Fibroblast of skin of abdomen (primary cell): ENCODE measurements around the gene IL12RB2.
"Not testable (repeated sequence)": the region's sequence is repeated elsewhere in the genome, so short reads cannot be mapped to it uniquely, and the experiment has no call there.

Experiments
- DNase-seq: peaks from one replicate; pipeline ENCODE4 v3.0.0-alpha.2; 2013

Gene IL12RB2

DNA sequence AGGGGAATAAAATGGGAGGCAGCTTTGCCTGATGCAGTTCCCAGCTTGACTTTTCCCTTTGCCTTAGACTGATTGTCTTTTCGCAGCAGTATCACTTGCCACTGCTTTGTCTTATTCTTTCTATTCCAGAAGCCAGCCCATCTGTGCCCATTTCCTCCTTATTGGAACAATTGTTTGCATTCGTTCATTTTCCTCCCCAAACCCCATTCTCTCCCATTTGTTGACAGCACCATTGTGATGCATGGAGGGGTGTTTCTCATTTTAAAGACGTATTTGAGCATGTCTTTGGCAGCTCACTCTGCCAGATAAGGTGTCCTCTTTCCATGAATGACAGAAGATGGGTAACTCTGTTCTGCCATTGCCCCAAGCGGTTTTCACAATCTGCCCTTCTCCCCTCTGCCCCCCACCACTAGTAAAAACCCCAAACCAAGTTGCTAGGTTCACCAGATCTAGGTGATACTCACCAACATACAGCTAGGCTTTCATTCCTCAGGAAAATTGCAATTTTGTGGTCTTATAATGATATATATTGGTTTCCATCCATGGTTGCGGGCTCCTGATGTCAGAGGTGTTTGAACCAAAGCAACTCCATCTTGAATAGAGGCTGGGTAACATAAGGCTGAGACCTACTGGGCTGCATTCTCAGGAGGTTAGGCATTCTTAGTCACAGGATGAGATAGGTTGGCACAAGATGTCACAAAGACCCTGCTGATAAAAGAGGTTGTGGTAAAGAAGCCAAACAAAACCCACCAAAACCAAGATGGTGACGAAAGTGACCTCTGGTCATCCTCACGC is 91.7 kb downstream of the IL12RB2 start:
- DNase-seq, result no peak

DNA sequence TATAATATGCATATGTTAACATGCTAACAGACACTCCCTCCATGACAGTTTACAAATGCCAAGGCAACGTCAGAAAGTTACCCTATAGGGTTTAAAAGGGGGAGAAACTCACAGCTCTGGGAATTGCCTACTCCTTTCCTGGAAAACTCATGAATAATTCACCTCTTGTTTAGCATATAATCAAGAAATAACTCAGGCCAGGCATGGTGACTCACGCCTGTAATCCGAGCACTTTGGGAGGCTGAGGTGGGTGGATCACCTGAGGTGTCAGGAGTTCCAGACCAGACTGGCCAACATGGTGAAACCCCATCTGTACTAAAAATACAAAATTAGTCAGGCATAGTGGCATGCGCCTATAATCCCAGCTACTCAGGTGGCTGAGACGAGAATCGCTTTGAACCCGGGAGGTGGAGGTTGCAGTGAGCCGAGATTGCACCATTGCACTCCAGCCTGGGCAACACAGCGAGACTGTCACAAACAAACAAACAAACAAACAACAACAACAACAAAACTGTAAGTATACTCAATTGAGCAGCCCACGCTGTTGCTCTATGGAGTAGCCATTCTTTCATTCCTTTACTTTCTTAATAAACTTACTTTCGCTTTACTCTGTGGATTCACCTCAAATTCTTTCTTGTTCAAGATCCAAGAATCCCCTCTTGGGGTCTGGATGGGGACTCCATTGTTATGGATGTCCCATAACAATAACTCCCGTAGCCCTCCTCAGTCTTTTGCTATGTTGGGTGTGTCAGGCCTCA is 92.5 kb downstream of the IL12RB2 start:
- DNase-seq, result peak; percentile 30

DNA sequence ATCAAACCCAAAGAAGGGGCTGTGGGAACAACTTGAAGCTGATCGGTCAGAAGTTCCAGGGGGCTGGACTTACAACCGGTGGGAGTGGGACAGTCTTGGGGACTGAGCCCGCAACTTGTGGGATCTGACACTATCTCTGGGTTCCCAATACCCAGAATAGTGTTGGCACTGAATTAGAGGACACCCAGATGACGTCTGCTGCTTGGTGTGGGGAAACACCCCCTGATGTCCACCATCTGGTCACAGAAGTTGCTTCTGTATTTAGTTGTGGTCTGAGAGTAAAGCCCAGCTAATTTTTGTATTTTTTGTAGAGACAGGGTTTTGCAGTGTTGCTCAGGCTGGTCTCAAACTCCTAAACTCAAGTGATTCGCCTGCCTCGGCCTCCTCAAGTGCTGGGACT is 93.8 kb downstream of the IL12RB2 start:
- no peak for DNase-seq

DNA sequence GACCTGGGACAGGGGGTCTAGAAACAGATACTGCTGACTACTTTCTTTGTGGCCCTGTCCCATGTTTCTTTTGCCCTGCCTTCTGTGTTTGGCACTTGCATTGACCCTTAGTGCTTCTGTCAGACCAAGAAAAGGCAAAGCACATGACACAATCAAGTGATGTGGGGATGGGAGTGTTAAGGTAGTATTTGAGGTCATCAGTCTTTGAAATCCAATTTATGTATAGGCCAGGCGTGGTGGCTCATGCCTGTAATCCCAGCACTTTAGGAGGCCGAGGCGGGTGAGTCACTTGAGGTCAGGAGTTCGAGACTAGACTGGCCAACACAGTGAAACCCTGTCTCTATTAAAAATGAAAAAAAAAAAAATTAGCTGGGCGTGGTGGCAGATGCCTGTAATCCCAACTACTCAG is 96.5 kb downstream of the IL12RB2 start:
- DNase-seq, result peak; percentile 6

DNA sequence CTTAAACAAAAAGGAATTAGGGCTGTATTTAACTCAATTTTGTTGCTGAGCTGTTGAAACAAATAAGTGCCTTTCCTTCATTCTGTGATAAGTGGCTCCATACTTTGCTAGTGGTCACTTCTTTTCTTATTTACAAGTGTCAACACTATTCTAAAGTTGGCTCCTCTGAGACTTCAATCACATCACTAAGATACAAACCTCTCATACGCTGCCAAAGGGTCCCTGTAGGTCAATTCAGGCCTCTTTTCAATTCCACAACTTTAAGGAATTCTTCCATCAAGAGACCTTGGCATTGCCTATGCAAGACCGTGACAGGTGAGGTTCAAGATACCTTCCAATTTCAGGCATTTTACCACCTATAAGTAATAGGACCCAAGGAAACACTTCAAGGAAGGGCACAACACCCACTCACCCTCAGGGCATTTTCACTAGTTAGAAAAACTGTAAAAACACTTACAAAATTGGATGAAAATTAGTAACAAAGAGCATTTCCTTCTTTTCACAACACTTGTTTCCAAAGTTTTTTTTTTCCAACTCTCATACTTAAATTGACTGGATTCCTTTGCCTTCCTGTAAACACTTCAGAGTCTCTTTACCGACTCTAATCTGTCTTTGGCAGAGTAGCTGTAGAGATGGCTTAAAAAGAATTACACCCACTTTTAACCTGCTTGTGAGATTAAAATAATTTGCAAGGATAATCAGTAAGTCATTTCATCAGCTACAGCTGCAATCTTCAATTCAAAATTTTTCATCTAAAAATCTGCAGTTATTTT is 98.0 kb downstream of the IL12RB2 start:
- no peak for DNase-seq

DNA sequence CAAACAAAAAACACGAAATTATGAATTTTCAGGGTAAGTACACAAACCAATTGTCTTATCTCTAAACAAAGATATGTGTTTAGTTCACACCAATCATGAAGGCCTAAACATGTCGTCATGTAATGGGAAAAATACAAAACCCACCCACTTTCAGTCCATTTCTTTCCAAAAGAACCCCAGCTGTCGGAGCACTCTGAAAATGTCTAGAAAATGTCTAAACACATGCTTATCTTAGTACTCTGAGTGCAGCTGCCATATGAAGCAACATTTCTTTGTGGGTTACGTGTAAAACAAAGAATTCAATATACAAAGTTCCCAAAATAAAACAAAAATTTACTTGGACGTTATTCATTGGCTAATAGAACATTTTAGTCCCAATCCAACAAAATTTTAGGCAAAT is 99.8 kb downstream of the IL12RB2 start:
- no peak for DNase-seq

DNA sequence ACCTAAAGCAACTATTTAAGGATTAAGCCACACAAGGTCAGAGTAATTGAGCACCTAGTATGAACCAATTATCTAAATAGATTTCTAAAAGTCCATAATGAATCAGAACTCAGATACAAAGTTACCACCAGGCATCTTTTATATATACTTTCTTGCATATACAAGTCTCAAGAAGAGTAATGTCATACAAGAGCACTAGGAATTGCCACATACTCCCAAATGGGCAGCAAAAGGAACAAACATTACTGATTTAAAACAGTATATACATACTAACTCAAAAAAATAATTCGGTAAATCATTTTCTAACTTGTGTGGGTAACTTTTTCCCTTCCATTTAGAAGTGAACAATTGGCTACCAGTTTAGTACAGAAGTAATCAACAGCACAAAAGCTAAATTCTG is 100.5 kb downstream of the IL12RB2 start:
- no peak for DNase-seq

DNA sequence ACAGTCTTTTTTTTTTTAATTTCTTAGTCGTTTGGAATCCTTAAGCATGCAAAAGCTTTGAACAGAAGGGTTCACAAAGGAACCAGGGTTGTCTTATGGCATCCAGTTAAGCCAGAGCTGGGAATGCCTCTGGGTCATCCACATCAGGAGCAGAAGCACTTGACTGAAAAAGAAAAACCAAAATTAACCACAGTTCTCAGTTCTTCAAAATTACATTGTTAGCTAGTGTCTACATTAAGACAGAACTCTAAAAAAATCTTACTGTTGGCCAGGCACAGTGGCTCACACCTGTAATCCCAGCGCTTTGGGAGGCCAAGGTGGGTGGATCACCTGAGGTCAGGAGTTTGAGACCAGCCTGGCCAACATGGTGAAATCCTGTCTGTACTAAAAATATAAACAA is 105.4 kb downstream of the IL12RB2 start:
- not testable (repeated sequence) for DNase-seq

DNA sequence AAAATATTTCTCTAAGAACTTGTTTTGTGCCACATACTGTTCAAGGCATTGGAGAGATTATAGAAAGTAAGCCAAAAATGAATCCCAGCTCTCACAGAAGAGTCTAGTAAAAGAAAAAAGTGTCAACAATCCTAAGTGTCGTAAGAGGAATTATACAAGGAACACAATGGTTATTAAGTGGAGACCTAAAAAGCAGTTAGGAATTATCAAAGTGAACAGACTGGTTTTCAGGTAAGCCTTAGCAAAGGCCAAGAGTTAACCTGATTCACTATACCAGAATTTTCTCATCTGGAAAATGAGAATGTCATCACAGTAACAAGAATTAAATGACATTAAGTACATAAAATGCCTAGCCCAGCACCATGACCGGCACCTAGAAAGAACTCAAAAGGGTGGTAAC is 106.9 kb downstream of the IL12RB2 start:
- DNase-seq, result no peak

DNA sequence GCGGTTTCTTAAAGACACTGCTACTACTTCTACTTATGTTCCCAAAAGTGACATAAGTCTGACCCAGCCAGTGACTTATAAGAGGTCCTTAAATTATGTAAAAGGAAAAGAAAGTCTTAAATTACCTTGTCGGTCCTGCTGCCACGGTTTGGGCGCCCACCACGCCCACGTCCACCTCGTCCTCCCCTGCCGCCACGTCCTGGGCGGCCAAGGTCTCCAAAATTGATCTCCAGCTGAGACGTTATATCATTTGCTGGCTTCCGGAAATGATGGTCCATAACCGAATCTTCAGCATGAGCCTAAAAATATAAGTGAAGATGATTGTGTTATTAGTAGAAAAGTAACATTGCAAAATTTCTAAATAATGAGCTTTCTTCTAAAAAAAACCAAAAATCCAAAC is 107.4 kb downstream of the IL12RB2 start:
- DNase-seq, result no peak

DNA sequence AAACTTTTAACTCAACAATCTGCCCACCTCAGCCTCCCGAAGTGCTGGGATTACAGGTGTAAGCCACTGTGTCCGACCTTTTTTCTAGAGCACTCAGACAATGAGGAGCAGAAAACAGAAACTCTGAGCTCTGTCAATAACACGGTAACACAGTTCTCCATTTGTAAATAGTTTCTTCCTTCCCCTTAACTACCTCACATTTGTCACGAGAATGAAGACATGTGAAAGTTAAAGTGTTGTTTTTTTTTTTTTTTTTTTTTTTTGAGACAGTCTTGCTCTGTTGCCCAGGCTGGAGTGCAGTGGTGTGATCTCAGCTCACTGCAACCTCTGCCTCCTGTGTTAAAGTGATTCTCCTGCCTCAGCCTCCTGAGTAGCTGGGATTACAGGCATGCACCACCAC is 110.1 kb downstream of the IL12RB2 start:
- DNase-seq, result not testable (repeated sequence)

DNA sequence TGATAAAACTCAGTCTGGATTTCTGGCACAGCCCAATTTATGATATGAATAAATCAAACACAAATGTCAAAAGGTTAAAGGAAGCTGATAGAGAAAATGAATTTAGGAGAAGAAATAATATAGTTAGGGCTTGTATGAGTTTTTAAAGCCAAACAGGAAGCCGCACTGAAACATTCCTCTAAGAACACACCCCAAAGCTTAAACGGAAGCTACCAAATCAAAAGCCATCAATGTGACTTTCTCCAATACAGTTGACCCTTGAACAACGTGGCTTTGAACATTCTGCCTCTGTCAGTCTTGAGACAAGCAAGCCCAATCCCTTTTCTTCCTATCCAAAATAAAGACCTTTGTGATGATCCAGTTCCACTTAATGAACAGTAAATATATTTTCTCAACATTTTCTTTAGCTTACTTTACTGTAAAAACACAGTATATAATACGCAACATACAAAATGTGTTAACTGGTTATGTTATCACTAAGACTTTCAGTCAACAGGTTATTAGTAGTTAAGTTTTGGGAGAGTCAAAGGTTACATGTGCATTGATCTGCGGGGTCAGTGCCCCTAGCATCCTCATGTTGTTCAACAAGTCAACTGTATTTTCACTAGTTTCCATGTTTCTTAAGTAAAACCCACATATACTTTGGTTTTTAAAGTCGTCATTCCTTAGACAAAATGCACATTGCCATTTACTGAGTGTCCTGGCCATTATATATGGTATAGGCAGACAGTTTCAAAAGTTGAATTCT is 111.3 kb downstream of the IL12RB2 start:
- DNase-seq, result no peak

DNA sequence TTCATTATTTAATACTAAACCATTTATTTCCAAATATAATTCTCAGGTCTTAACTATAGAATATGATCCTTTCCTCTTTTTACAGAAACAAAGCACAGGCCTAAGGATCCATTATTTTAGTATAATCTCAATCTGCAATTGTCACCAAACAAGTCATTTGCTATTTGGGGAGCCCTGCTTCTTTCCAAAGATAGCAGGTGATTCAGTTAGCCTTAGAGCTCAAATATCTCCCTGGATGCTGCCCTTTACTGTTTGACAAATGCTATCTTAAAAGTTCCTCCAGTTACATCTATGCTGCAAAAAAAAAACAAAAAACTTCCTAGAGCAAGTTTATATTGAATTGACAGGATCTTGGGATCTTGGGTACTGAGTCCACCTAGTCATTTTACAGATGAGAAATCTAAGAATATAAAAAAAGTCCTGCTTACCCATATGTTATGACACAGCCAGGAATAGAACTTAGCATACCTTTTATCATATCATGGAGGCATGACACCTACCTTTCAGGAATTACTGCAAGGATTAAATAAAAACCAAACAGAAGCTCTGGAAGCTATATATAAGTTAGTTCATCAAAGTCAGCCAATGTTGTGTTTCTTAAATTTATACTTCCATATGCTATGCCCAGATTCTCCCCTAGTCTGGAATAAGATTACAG is 113.3 kb downstream of the IL12RB2 start:
- DNase-seq, result no peak

DNA sequence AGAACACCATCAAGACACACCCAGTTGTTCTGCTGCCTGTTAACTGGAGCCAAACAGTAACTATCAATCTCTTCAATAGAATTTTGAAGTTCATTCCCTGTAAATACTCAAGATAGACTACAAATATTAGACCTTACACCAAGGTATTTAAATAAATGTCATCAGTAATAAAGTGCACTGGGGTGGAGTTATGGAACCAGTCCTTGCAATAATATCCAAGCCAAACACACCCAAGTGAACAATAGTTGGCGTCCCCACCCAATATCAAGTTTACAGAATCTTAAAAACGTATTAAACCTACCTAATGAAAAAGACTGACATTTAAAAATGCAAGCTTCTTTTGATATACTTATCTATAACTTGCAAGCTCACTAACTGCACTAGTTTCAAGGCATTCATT is 119.8 kb downstream of the IL12RB2 start:
- DNase-seq, result no peak

DNA sequence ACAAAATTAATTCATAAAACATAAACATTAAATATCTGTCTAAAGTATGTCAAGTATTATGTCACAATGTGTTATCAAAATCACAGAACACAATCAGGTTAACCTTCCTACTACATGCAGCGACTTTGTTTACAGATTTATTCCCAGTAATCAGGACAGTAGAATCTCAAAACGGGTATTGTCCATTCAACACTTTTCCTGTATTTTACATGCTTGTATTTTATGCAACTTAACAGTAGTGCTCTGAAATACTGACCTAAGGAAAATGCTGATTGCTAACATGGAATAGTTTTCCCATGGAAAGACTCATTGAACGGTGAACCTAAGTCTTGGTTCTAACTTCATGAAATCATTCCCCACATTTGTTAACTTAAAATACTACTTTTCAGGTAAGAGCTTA is 120.3 kb downstream of the IL12RB2 start:
- DNase-seq, result no peak

DNA sequence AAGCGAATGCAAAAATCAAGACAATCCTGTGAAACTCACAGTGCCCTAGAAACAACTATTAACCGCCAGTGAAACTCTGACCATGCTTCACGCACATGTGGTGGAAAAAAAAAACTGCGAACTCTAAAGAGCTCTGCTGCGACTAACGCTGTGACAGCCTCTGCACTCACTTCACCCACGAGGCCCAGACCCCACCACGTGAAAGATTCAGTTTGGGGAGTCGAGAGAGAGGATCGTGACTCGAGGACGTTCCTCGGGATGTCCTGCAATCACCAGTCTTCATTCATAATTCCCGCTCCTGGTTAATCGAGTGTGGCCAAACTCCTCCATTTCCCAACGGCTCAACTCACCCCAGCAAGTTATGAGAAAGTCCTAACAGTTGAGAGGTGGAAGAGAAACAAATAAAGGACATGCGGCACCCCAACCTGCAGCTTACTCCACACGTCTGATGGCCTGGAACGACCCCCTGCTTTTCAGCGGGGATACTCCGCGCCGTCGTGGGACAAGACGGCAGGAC is 121.4 kb downstream of the IL12RB2 start:
- no peak for DNase-seq

DNA sequence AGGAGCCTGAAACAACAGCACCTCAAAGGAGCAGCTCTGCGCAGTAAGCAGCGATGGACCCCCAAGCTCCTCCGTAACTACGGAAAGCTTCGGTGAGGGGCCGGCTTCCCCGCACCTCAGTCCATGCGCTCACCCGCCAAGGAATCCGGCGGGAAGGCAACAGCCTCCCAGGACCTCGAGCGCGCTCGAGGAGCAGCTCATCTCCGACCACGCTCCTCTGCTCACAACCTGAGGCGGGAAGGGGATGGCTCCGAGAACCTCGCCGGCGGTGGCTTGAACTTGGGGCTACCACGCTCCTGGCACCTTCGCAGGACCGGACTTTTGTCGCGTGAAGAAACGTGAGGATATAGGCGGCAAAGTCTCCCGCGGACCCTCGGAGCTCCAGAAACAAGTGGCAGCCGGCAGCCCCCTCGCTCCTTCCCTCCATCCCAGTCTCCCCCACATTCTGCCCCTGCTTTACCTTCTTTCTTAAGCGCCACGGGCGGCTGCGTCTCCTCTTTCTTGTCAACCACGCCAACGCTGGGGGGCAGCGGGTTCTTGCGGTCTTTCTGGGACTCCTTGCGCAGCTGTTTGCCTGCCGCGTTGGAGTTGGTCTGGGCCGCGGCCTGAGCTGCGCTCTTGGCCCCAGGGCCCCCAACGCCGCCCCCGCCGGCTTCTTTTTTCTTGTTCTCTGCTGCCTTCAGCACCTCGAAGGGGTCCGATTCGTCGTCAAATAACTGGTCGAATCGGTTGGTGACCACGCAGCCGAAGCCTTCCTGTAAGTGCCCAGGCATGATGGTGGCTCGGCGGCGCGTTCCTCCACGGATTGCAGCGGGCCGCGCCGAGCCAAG is 122.1 kb downstream of the IL12RB2 start:
- DNase-seq, result no peak

DNA sequence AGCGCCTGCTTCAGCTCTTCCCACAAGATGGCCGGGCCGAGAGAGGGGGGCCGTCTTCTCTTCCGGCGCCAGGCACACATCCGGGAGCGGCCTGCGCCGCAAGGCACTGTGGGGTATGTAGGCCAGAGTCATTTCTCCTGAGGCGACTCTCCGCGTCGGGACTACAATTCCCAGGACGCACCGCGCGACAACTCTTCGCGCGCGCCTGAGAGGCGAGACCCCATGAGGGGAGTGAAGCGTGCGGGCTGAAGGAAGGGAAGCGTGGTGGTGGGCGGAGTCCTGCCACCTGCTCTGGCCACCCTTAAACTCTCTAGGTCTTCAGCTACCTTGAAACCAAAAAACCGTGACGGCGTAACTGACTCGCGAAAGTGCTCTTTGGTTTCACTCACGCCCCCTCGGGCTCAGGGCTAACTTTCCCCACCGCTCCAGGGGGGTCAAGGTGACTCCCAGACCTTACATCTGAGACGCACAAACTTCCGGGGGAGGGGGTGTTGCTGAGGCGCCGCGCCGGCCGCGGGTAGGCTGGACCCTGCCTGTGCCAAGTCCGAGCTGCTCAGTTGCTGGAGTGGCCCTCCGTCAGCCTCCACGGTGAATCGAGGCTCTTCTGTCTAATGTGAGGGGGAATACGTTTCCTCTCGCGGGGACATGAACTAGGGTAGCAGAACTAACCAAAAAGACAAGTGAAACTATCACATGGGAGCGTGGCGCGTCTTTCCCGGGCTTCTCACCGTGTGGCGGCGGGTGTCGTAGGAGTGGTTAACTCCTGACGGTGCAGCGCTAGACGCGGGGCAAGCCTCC is 122.9 kb downstream of the IL12RB2 start, which contains the start of gene SERBP1:
Gene SERBP1, minus strand, starts transcription at position 45 of the 798 bp plus-strand sequence. CDS start 102 bp downstream, outside the sequence.
- DNase-seq, result peak; percentile 96

DNA sequence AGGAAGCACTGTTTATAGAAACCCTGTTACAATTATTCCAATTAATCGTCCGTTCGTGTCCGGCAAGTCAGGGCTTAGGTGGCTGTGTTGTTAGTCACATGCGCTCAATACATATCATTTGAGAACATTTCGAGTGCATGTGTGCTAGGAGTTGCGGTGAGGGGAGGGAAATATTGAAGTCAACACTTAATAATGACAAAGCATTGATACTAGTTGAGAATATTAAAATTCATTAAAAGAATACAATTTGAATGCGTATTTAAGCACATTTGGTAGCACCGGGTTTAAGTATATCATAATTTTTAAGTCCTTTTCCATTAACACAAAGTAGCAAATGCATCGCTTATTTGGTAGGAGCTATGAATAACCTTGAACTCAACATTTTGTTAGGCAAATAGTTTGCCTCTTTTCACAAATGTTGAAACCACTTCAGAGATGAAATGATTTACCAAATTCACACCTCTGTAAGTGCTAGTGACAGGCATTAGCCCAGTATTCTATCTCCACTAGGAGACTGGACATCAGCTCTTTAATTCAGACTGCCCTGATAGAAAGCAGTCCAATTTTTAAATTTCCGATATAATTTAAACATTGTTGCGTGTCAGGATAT is 123.6 kb downstream of the IL12RB2 start:
- DNase-seq, result no peak
